Stimulated activated CD8-positive, alpha-beta memory T cell treated with anti-CD3 and anti-CD28 coated beads, Interleukin-2, amount 100 ng/mL, for 1 hour (primary cell): ENCODE data around the gene CAMTA1.

Experiments
- DNase-seq, 2 donors: peaks; one replicate each; pipeline ENCODE4 v3.0.0-alpha.2; 2020; ENCODE audit warnings: low read depth in 2 of 2

CAMTA1 gene

GRCh38 chr1:7474786-7475502 lies 689.7 kb downstream of the CAMTA1 start:
- DNase-seq = no peak

- DNase-seq = no peak
Observed at GRCh38 chr1:7475691-7476090, 690.4 kb downstream of the CAMTA1 start.

- DNase-seq = no peak
Observed at GRCh38 chr1:7476402-7476801, 691.1 kb downstream of the CAMTA1 start.

DNA sequence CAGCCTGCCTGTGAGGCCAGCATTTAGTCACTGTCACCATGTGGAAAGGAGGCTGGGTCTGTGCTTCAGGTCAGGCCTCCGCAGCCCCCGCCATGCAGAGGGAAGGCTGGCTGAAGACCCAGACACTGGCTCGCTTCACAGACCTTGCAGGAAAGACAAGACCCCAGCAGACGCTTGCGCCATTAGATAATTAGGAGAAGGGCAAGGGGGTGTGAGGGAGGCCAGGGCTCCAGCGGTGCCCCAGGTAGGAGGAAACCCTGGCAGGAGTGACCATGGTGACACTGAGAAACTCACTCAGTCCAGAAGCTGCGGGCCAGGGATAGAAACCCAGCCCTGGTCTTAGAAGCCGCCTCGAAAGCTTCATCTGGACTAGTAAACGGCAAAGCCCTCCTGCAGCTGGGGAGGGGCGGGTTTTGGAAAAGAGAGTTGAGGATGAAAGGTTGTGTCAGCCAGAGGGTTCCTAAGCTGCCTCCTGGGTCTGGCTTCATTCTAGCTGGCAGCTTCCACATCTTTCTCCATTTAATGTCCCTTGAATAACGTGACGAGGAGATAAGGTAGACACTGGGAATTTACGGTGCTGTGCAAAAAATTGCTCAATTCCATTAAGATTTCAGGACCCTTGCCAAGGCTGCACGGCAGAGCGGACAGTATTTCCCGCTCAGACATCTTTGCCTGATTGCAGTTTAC lies 691.8 kb downstream of the CAMTA1 start:
- no peak for DNase-seq

DNA sequence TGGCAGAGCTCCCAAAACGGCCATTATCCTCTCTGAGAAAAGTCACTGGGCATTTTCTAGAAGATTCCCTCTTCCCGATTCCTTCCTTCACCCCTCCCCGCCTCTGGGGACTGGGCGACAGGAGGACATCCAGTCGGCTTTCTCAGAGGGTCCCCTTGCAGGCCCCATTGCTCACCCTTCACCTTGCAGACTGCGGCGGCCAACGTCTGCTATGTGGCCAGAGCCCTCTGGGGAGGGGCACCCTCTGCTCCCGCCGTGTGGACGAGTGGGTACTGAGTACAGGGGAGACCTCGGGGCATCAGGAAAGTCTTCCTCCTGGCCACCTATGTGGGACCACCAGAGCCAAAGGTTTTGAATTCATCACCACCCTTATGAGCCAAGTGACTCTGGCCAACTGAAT lies 692.3 kb downstream of the CAMTA1 start:
- DNase-seq = no peak

DNA sequence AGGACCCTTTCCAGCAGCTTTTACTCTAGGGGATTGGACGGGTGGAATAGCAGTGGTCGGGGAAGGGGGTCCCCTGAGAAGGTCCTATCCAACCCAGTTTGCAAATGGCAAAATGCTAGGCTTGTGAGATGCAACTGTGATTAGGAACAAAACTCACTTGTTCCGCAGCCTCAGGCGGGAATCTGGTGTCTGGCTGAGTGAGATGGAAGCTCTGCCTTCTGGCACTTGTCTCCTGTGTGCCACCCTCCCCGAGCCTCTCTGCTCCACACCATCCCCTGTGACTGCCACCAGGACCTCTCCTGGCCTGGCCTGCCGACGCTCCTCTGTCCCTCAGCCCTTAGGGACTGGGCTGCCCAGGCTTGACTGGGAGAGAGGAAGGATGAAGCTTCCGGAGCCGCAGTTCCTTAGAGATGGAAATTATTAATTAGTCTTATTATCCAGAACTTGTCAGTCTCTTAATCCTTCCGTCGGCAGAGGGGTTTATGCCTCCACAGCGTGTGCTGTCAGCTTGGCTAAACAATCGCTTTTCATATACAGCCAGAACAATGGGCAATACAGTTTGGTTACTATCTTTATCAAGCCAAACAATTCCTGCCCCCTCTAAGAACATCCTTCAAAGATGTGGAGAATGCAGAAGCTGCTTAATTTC lies 693.0 kb downstream of the CAMTA1 start:
- no peak for DNase-seq

GRCh38 chr1:7478809-7479499 lies 693.7 kb downstream of the CAMTA1 start:
- no peak for DNase-seq

DNA sequence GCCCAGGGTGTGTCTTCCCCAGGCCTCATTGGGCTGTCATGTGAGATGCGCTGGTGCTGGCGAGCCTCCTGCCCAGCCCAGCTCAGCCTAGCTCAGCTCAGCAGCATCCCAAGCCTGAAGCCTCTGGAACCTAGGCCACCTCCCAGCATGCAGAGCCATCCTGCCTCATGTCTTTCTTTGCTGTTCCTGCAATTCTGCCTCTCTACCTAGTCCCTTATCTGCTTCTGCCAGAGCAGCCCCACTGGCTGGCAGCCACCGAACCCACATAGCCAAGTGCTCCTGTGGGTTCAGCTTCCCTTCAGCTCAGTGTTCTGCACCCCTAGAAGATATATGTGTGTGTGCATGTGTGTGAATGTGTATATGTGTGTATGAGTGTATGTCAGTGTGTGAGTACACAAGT lies 694.3 kb downstream of the CAMTA1 start:
- DNase-seq = no peak

DNA sequence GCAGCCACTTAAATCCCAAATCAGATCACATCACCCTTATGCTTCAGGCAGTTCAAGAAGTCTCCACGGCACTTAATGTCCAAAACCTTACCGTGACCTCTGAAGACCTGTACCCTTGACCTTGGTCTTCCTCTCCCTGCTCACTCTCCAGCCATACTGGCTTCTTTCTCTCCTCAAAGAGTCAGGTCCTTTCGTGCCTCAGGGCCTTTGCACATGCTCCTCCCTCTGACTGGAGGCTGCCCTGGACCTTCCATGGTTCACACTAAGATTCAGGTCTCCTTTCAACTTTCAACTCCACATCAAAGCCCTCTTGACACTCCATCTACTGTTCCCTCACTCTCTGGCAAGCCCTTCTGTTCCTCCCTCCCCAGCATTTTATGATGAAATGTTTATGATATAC lies 695.9 kb downstream of the CAMTA1 start:
- no peak for DNase-seq

DNA sequence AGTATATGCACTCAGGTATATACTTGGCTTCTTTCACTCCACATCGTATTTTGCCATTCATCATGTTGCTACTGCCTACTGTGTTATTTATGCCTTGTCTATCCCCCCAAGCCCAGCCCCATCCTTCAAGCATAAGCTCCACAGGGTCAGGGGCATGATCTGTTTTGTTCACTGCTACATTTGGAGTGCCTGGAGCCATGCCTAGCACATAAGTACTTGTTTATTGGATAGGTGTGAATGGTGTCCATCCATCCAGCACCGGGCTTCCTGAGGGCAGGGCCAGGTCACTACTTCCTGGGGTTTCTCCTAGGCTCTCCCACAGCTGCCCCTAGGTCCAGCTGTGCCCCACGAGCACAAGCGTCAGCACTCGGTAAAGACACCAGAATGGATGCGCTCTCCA lies 696.8 kb downstream of the CAMTA1 start:
- no peak for DNase-seq

DNA sequence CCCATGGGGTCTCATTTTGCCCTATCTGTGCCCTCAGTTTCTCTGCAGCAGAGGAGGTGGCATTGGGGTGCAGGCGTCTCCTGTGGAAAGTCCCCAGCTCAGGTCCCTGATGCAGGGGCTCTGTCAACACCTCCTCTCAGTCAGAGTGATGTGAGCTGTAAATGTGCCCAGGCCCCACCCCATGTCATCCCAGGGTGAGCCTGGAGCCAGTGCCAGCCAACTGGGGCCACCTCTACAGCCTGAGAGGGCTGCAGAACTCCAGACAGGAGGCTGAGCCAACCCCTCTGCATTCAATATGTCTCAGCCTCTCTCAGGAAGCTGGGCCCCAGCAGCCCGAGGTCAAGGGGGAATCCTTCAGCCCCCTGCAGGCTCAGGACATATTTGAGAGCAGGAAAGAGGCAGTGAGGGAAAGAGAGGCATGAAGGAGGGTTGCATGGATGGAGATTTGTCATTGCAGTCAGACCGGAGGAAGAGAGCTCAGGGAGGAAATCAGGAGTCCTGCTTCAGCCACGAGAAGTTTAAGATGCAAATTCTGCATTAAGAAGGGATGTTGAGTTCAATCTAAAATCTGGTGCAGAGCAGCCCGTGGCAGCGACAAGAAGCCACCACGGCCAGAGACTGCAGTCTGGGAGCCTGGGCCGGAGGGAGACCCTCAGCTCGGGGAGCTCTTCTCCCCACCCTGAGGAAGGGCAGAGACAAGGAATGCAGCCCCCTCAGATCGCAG lies 697.7 kb downstream of the CAMTA1 start:
- no peak for DNase-seq

DNA sequence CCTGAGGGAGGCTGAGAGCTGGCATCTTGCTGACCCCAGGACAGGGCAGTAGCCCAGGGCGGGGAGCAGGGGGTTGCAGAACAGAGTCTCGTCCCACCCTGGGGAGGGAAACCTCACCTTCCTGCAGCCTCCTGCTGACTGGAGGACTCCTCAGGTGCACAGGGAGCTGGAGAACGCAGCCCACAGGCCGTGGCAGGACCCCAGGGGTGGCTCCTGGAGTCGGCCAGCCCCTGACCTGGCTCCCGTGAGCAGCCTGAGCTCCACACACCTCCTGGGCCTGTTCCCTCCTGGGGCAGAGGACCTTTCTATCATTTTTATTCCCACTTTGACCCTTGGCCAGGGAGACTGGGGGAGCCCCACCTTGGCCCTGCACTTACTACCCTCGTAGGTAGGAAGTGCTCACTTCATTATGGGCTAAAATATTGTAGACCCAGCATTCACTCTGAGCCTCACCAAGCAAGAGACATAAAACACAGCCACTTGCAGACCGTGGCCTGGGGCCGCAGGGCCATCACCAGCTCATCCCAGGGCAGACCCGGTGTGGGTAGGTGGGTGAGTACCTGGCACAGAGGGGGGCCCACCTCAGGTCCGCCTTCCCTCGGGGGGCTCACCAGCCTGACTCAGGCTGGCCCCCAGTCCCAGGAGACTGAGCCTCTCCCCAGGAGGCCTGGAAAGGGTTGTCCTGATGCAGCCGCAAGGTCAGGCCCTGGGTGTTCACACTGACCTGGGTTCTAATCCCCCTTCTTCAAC lies 698.6 kb downstream of the CAMTA1 start:
- DNase-seq = no peak

DNA sequence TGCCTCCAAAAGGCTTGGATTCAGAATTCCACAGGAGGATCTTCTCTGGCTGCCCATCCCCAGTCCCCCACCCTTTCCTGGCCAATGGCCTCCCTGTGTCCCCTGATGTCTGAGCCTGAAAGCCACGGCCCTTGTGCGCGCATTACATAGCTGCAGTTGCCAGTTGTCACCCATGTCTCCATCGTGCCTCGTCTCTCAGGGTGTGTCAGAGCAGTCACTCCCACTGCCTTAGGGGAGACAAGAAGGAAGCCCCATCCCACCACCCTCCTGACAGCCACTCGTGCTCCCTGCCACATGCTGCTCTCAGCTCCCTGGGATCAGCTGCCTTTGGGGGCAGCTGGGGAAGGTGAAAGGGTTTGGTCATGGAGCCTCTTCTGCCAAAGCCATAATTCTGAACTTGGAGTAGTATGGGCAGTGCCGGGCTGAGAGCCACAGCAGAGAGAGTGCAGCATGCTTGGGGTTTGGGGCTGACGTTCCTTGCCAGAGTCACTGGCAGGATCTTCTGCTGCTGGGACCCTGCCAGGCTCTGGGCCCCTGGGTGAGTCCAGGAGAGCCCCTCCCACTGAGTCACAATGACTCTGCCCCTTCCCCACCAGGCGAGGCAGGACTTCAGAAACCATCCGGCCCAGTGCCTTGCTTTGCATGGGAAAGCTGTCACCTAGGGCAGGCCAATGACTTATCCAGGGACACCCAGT lies 700.0 kb downstream of the CAMTA1 start:
- DNase-seq = no peak

GRCh38 chr1:7485826-7486225 lies 700.6 kb downstream of the CAMTA1 start:
- no peak for DNase-seq

DNA sequence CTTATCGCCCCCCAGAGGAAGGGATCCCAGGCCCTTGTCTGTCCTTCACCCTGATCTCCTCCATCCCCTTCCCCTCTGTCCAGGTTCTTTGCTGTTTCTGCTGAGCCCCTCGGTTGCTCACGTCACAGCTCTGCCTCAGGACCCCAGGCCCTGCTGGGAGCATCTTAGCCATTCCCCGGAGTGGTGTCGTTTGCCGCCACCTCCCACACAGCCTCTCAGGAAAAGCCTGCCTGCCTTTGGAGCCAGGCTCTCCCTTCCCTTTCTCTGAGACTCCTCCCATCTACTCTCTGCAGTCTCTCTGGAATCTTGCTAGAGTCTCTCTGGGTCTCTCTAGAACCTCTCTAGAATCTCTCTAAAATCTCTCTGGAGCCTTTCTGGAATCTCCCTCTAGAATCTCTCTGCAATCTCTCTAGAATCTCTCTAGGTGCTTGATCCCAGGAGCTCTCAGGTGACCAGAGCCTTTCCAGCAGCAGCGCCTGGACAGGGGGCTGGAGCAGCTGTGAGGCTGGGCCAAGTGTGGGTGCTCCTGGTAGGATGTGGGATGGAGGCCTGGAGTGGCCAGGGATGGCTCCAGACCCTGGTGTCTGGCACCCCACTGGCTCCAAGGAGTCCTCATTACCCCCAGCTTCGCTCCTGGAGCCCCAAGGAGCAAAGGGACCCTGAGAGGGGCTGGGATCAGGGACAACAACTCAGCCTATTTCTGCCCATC lies 702.7 kb downstream of the CAMTA1 start:
- DNase-seq = no peak

DNA sequence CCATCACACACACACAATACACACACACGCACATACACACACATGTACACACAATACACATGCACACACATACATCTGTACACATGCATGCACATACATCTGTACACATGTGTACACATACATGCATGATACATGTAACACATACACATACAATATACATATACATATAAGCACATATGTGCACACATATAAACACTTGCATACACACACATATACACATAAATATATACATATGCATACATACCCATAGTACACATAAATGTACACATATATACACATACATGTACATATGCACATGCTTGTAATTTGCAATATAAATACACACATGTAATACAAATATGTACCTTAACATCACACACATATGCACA lies 703.2 kb downstream of the CAMTA1 start:
- no peak for DNase-seq

- DNase-seq = no peak
Observed at GRCh38 chr1:7489586-7489985, 704.3 kb downstream of the CAMTA1 start.

DNA sequence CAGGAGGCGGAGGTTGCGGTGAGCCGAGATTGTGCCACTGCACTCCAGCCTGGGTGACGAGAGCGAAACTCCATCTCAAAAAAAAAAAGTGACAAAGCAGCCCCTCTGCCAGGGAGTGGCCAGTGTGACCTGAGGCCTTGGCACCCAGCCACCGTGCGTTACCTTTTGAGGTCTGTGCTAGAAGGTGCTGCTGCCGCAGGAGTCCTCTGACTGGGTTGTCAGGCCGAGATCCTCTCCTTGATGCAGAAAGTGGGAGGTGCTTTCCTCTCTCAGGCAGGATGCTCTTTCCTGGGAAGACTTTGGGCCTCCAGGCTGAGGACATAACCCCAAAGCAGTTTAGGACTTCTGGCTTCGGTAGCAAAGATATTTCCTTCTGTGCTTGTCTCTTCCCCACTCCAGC lies 705.3 kb downstream of the CAMTA1 start:
- no peak for DNase-seq

- DNase-seq = no peak
Observed at GRCh38 chr1:7491109-7491817, 706.0 kb downstream of the CAMTA1 start.
